Activated CD8-positive, alpha-beta memory T cell treated with anti-CD3 and anti-CD28 coated beads, Interleukin-2, amount 50 U/mL, for 1 hour (primary cell): ENCODE results near the gene NPIPB6.
"Not testable (repeated sequence)": the region's sequence is repeated elsewhere in the genome, so short reads cannot be mapped to it uniquely, and the experiment has no call there.

Source experiments
- DNase-seq: peaks from one replicate; pipeline ENCODE4 v3.0.0-alpha.2; 2020; ENCODE audit errors: extremely low read depth

NPIPB6 gene

GRCh38 chr16:28363408-28363807, at the start of gene NPIPB6:
Gene NPIPB6 (minus strand): TSS chr16:28363508. CDS start chr16:28362822, 686 bp downstream.
- DNase-seq = not testable (repeated sequence)

- not testable (repeated sequence) for DNase-seq
These were observed 40.1 kb upstream of the NPIPB6 start, which contains the start of gene EIF3CL for GRCh38 chr16:28403220-28404072. Gene EIF3CL (minus strand): TSS chr16:28403841. CDS start chr16:28403618, 223 bp downstream.

- not testable (repeated sequence) for DNase-seq
These were observed 28.7 kb upstream of the NPIPB6 start for GRCh38 chr16:28392054-28392453.

DNA sequence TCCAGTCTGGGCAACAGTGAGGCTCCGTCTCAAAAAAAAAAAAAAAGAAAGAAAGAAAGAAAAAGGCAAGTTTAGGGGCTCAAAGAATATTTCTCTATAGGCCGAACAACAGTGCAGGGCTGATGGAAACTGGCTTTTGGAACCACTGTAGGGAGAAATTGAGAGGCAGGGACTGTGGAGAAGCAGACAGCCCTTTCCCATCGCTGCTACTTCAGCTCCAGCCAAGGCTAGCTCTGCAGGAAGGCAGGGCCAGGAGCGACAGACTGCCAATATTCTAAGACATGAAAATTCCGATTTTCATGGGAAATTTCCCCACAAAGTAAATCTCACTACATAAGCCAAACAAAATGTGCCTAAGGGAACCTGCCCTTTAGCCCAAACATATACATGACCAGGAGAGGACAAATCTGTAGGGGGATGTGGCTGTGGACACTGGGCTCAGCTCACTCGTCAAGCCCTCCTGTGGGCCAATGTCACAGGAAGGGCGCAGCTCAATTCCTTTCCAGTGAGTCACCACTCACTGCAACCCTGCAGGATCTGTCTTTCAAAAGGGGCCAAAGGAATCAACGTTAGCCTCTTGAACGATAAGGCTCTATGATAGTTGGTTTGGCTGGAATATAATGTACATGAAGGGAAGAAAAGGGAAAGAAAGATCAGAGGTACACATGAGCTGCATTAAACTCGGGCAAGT, 19.0 kb upstream of the NPIPB6 start:
- not testable (repeated sequence) for DNase-seq

- not testable (repeated sequence) for DNase-seq
These were observed 14.5 kb upstream of the NPIPB6 start for GRCh38 chr16:28377822-28378221.

- DNase-seq = not testable (repeated sequence)
These were observed 13.9 kb upstream of the NPIPB6 start for GRCh38 chr16:28377108-28377625.

- not testable (repeated sequence) for DNase-seq
These were observed 11.8 kb upstream of the NPIPB6 start for GRCh38 chr16:28375115-28375514.

DNA sequence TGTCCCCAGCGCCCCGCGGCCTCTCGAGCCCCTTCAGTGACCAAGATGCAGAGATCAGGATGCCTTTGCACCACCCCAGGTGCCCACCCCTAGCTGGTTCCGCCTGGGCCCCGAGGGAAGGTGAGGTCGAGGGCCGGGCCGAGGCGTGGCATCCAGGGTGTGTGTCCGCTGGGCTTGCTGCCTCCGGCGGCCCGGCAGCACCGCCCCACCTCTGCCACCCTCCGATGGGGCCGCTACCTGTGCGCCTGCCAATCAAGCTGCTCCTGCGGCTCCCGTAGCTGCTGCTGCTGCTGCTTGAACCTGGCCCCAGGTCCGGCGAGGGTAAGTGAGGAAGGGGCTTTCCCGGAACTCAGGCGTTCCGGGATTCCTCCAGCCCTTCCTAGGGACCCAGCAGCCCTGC, 11.0 kb upstream of the NPIPB6 start:
- not testable (repeated sequence) for DNase-seq

- DNase-seq = not testable (repeated sequence)
These were observed 4.6 kb upstream of the NPIPB6 start for GRCh38 chr16:28367926-28368325.

- DNase-seq = not testable (repeated sequence)
These were observed 1.2 kb upstream of the NPIPB6 start for GRCh38 chr16:28364268-28365173.

DNA sequence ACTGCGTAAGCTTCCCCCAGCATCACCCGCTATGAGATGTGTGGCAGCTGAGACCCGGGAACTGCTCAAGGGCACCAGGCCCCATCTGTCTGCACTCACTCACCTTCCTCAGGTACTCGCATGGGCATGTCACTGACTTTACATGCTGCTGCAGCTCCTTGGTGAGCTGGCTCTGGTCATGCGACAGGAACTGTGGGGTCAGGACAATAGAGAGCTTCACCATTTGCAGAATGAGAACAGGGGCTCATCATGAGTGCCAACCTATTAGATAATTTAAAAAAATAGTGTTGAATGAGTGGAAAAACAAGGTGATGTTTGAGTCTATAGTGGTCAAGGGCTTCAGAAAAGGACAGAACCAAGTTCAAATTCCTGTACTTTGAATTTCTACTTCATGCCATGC, 708 bp downstream of the NPIPB6 start:
- not testable (repeated sequence) for DNase-seq

- not testable (repeated sequence) for DNase-seq
These were observed 25.1 kb downstream of the NPIPB6 start for GRCh38 chr16:28338230-28338629.

GRCh38 chr16:28336940-28337710, 26.2 kb downstream of the NPIPB6 start:
- DNase-seq = not testable (repeated sequence)

GRCh38 chr16:28335678-28336077, 27.6 kb downstream of the NPIPB6 start:
- DNase-seq = not testable (repeated sequence)

DNA sequence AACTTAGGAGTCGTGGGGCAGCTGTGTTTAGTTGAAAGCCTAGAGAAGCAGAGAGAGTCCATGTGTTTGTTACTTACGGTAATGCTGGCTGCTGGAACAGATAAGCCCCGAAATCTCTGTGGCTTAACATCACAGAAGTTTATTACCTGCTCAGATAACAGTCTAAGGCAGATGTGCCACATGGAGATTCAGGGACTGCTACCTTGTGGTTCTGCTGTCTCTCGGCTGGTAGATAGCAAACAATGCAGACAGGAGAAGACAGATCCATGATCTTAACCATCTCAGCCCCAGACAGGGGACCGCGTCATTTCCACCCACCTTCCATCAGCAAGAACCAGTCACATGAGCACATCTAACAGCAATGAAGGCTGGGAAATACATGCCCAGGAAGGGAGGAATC, 30.7 kb downstream of the NPIPB6 start:
- DNase-seq = not testable (repeated sequence)

DNA sequence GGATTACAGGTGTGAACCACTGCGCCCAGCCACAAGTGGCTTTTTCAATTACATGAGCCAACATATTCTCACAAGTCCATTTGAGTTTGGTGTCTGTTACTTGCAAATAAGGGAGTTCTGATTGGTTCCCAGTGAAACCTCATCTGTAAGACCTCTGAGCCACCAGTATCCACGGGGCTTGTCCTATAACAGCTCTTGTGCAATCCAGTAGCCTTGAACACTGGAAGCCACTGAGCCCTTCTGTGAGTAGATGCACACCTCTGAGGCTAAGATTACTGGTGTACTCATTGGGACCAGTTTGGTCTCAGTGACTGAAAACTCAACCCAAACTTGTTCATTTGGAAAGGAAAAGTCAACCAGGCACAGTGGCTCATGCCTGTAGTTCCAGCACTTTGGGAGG, 32.3 kb downstream of the NPIPB6 start:
- not testable (repeated sequence) for DNase-seq

GRCh38 chr16:28330232-28330631, 33.1 kb downstream of the NPIPB6 start:
- not testable (repeated sequence) for DNase-seq

GRCh38 chr16:28326881-28327610, 36.3 kb downstream of the NPIPB6 start:
- no peak for DNase-seq

DNA sequence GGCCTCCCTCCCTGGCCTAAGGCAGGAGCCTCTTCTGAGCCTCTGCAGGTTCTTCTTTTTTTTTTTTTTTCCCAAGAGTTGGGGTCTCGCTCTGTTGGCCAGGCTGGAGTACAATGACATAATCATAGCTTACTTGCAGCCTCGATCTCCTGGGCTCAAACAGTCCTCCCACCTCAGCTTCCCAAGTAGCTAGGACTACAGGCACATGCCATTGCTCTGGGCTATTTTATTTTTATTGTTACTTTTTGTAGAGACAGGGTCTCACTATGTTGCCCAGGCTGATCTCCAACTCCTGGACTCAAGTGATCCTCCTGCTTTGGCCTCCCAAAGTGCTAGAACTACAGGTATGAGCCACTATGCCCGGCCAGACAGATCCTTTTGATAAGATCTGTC, 38.4 kb downstream of the NPIPB6 start:
- DNase-seq = no peak
